A673 (cell line): ENCODE measurements around the gene CNIH3. TPM values are rescaled to one million over a fixed set of nuclear protein-coding genes. Genes with fewer than 3 reads are reported as not detected.

Source experiments
- BruUV-seq: library from RNA; stranded (reverse); fragments of 400-500 nt; replicated peaks from 2 replicates; lab custom pipeline; 2021; lab: Mats Ljungman, UMichigan
- CTCF ChIA-PET: fragments of 300-600 bp; sonication (Branson Sonifier 250); formaldehyde crosslinking; loops from one replicate; lab custom pipeline; 2022; ENCODE audit warnings: antibody characterized with exemption; lab: Charles Lee
- POLR2A ChIA-PET: fragments of 300-600 bp; sonication (Branson Sonifier 250); formaldehyde crosslinking; loops from one replicate; lab custom pipeline; 2022; ENCODE audit warnings: antibody characterized with exemption; ENCODE audit not compliant: low non-redundant PET; lab: Charles Lee
- DNase-seq: peaks from one replicate; pipeline ENCODE4 v3.0.0-alpha.2; 2015; ENCODE audit warnings: low spot score
- H3K27ac ChIP-seq: fragments of 200-600 bp; sonication (generic); 2 replicates; pipeline ENCODE4 v1.5.1; 2016; ENCODE audit warnings: mixed run types, low read depth, mild to moderate bottlenecking, mixed read lengths, antibody characterized with exemption, low read length; ENCODE audit not compliant: poor library complexity, severe bottlenecking
- H3K27me3 ChIP-seq: fragments of 200-600 bp; sonication (generic); replicated peaks from 2 replicates; pipeline ENCODE4 v1.6.1; 2017; ENCODE audit warnings: mixed run types, low read depth, mild to moderate bottlenecking, mixed read lengths, antibody characterized with exemption, low read length; ENCODE audit not compliant: insufficient read depth, poor library complexity
- H3K36me3 ChIP-seq: fragments of 200-600 bp; sonication (generic); 2 replicates; pipeline ENCODE4 v1.6.1; 2016; ENCODE audit warnings: mixed run types, mild to moderate bottlenecking, mixed read lengths, antibody characterized with exemption, low read length; ENCODE audit not compliant: insufficient read depth, poor library complexity, severe bottlenecking
- H3K4me1 ChIP-seq: fragments of 200-600 bp; sonication (generic); 2 replicates; pipeline ENCODE4 v1.6.1; 2017; ENCODE audit warnings: mixed run types, mild to moderate bottlenecking, mixed read lengths, antibody characterized with exemption, low read length; ENCODE audit not compliant: insufficient read depth, poor library complexity, severe bottlenecking
- H3K4me3 ChIP-seq: fragments of 200-600 bp; sonication (generic); 2 replicates; pipeline ENCODE4 v1.5.1; 2016; ENCODE audit warnings: low read depth, mixed run types, mild to moderate bottlenecking, mixed read lengths, low read length; ENCODE audit not compliant: poor library complexity, severe bottlenecking
- H3K9me3 ChIP-seq: fragments of 200-600 bp; sonication (generic); 2 replicates; pipeline ENCODE4 v1.6.1; 2016; ENCODE audit warnings: mixed run types, low read depth, mild to moderate bottlenecking, mixed read lengths, antibody characterized with exemption, low read length; ENCODE audit not compliant: poor library complexity, severe bottlenecking
- EZH2 ChIP-seq: fragments of 200-600 bp; sonication (generic); IDR thresholded peaks from 2 replicates; pipeline ENCODE4 v1.6.1; 2017; ENCODE audit warnings: borderline replicate concordance, low read depth, mild to moderate bottlenecking, mixed read lengths, antibody characterized with exemption, low read length; ENCODE audit not compliant: poor library complexity, severe bottlenecking
- intact Hi-C: fragments of 100-400 bp; cut with micrococcal nuclease; formaldehyde crosslinking; loops from one replicate; pipeline ENCODE4 v1.10.0; 2022; ENCODE audit not compliant: unreplicated experiment
- total RNA-seq: library from RNA; stranded (reverse); gene quantifications from 2 replicates; pipeline ENCODE4 v1.2.3, GENCODE V29; 2021
- TF ChIP-seq, protein P1 (sequence below): fragments of 300-800, 200-600 bp; sonication (generic); conservative IDR thresholded peaks from 2 replicates; pipeline ENCODE4 v1.5.1; 2017; ENCODE audit warnings: low read depth, mild to moderate bottlenecking, antibody characterized with exemption, low read length, moderate library complexity, mixed read lengths

CNIH3 gene
- total RNA-seq, 1 experiment from 2014 or later = 3.8 TPM

DNA sequence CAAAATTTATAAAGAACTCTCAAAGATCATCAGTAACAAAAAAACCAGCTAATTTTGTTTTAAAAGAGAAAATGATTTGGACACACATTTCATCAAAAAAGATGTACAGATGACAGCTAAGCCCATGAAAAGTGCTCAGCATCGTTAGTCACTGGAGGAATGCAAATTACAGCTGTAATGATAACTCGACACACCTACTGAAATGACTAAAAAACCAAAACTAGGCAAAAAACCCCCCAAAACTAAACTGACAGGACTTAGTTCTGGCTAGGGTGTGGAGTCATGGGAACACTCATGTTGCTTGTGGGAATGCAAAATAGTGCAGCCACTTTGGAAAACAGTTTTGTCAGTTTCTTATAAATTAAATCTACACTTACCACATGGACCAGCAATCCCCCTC lies 59.5 kb downstream of the CNIH3 start:
- H3K9me3 ChIP-seq = no peaks in the 10 kb centered on the region
- BruUV-seq = no TSS peak
- TF ChIP-seq, protein P1, sequence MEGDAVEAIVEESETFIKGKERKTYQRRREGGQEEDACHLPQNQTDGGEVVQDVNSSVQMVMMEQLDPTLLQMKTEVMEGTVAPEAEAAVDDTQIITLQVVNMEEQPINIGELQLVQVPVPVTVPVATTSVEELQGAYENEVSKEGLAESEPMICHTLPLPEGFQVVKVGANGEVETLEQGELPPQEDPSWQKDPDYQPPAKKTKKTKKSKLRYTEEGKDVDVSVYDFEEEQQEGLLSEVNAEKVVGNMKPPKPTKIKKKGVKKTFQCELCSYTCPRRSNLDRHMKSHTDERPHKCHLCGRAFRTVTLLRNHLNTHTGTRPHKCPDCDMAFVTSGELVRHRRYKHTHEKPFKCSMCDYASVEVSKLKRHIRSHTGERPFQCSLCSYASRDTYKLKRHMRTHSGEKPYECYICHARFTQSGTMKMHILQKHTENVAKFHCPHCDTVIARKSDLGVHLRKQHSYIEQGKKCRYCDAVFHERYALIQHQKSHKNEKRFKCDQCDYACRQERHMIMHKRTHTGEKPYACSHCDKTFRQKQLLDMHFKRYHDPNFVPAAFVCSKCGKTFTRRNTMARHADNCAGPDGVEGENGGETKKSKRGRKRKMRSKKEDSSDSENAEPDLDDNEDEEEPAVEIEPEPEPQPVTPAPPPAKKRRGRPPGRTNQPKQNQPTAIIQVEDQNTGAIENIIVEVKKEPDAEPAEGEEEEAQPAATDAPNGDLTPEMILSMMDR = no peak
- TF ChIP-seq EZH2 = no peak
- intact Hi-C loops = no loop called here
- DNase-seq = no peak
- ChIA-PET POLR2A (no interaction called here), CTCF (interaction anchor here (0.6 kb wide), 1 partner anchor 26 kb away, joined by 3 read pairs; no protein-coding TSS in a partner anchor)
- no peaks in the 10 kb centered on the region for H3K4me1 ChIP-seq
- H3K36me3 ChIP-seq = no peaks in the 10 kb centered on the region
- H3K4me3 ChIP-seq = no peak overlapping the region
- peaks cover under 1% of the 10 kb centered on the region for H3K27me3 ChIP-seq
- no peak overlapping the region for H3K27ac ChIP-seq

DNA sequence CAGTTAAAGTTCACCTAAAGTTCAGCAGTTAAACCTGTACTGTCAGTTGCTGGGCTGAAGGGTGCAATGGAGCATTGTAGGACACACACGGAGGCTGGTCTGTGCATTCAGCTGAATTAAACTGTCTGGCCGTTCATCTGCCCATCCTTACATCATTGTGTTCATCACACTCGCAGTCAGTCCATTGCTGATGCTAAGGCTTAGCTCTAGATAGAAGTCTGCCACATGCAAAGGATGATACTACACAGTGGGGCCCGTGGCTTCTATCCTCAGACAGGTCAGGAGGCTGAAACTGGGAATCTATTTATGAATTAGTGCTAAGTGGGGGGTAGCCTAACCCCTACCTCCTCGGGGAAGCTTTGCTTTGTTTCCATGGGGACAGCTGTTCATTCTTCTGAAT lies 60.4 kb downstream of the CNIH3 start:
- TF ChIP-seq EZH2 = no peak
- TF ChIP-seq, protein P1 = no peak
- DNase-seq = no peak
- POLR2A ChIA-PET = no interaction called here
- H3K4me1 ChIP-seq = no peaks in the 10 kb centered on the region
- peaks cover 3% of the 10 kb centered on the region for H3K27me3 ChIP-seq
- no peak overlapping the region for H3K4me3 ChIP-seq
- H3K27ac ChIP-seq = no peak overlapping the region
- no TSS peak for BruUV-seq
- H3K9me3 ChIP-seq = no peaks in the 10 kb centered on the region
- no peaks in the 10 kb centered on the region for H3K36me3 ChIP-seq
- CTCF ChIA-PET = no interaction called here
- intact Hi-C loops = no loop called here

DNA sequence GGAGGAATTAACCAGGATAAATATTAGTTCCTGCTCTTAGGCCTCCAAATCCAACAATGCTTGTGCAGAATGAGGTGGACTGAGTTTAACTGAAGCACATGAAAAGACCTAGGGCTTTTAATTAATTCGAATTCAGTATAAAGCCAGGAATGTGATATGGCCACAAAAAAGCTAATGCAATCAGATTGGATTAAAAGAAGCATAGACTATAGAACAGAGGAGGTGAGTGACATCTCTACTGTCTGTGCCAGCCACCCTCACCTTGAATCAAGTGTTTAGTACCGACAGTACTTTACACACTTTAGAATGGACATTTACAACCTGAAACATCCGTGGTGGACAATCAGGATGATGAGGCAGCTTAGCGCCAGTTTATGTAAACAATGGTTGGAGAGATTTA lies 62.1 kb downstream of the CNIH3 start:
- Histone ChIP-seq H3K27me3 (peaks cover 3% of the 10 kb centered on the region), H3K9me3 (no peaks in the 10 kb centered on the region), H3K27ac (no peak overlapping the region), H3K4me3 (no peak overlapping the region), H3K4me1 (no peaks in the 10 kb centered on the region), H3K36me3 (no peaks in the 10 kb centered on the region)
- DNase-seq = no peak
- TF ChIP-seq EZH2 = no peak
- no TSS peak for BruUV-seq
- CTCF ChIA-PET = interaction anchor here (0.6 kb wide), 1 partner anchor 23 kb away, joined by 3 read pairs; no protein-coding TSS in a partner anchor
- intact Hi-C loops = no loop called here
- POLR2A ChIA-PET = no interaction called here

DNA sequence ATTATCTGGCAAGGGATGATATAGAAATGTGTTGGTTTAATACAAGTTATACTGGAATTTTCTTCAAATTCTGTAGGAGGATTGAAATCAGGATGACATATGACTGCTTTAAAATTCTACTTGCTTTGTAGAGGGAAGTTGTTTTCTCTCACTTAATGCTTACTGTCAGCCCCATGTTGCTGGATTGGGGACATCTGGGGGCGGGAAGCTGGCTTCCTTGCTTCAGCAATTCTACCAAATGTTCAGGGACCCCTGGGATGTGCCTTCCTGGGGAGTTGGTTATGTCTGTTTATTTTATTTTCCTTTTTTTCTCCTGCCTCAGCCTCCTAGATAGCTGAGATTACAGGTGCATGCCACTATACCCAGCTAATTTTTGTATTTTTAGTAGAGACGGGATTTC lies 63.5 kb downstream of the CNIH3 start:
- Histone ChIP-seq H3K27ac (no peak overlapping the region), H3K36me3 (no peaks in the 10 kb centered on the region), H3K9me3 (no peaks in the 10 kb centered on the region), H3K27me3 (peaks cover 3% of the 10 kb centered on the region), H3K4me1 (peaks cover 2% of the 10 kb centered on the region), H3K4me3 (no peak overlapping the region)
- BruUV-seq = no TSS peak
- intact Hi-C loops = no loop called here
- ChIA-PET POLR2A (no interaction called here), CTCF (no interaction called here)
- no peak for TF ChIP-seq EZH2
- DNase-seq = no peak
